ENCODE data around the gene SGCE.
"Not testable (repeated sequence)": the region's sequence is repeated elsewhere in the genome, so short reads cannot be mapped to it uniquely, and the experiment has no call there.

SGCE gene, protein sequence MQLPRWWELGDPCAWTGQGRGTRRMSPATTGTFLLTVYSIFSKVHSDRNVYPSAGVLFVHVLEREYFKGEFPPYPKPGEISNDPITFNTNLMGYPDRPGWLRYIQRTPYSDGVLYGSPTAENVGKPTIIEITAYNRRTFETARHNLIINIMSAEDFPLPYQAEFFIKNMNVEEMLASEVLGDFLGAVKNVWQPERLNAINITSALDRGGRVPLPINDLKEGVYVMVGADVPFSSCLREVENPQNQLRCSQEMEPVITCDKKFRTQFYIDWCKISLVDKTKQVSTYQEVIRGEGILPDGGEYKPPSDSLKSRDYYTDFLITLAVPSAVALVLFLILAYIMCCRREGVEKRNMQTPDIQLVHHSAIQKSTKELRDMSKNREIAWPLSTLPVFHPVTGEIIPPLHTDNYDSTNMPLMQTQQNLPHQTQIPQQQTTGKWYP

DNA sequence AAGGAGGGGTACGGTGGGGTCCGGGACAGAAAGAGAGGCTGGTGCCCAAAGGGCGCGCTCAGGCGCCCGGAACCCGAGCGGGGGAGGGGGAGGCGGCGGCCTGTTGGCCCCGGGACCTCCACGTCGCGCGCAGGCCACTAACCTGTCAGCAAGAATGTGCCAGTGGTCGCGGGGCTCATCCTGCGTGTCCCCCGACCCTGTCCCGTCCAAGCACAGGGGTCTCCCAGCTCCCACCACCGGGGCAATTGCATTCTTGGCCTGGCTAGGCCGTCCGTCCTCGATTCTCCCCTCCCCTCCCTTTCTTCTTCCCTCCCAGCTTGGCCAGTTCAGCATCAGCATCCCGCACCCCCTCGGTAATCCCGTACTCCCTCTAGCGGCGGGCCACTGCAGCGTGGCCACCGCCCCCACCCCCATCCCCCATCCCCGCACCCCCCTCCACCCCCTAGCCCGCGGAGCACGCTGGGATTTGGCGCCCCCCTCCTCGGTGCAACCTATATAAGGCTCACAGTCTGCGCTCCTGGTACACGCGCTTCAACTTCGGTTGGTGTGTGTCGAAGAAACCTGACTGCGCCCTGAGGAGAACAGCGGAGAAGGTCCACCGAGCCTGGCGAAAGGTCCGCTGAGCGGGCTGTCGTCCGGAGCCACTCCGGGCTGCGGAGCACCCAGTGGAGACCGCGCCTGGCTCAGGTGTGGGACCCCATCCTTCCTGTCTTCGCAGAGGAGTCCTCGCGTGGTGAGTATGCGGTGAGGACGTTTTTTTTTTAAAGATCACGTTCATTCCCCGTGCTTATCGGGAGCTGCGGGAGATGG lies at the start of gene SGCE:
TSS of gene SGCE (minus strand) at position 286 of the 810 bp plus-strand sequence. CDS start at position 251, 35 bp downstream.
- FAIRE-seq (no peak), DNase-seq (ENCODE audit: low spot score) (peak; percentile 67)

DNA sequence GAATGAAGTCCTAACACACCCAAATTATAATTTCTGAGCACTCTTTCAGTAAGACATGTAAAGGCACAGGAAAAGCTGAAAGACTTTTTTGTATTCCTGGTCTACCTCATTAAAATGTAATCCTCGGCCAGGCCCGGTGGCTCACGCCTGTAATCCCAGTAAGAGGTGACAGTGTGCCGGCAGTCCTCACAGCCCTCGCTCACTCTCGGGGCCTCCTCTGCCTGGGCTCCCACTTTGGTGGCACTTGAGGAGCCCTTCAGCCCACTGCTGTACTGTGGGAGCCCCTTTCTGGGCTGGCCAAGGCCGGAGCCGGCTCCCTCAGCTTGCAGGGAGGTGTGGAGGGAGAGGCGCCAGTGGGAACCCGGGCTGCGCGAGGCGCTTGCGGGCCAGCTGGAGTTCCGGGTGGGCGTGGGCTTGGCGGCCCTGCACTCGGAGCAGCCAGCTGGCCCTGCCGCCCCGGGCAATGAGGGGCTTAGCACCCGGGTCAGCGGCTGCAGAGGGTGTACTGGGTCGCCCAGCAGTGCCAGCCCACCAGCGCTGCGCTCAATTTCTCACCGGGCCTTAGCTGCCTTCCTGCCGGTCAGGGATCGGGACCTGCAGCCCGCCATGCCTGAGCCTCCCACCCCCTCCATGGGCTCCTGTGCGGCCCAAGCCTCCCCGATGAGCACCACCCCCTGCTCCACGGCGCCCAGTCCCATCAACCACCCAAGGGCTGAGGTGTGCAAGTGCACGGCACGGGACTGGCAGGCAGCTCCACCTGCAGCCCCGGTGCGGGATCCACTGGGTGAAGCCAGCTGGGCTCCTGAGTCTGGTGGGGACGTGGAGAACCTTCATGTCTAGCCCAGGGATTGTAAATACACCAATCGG lies 49.5 kb upstream of the SGCE start:
- DNase-seq (ENCODE audit: low spot score); FAIRE-seq: not testable (repeated sequence)

DNA sequence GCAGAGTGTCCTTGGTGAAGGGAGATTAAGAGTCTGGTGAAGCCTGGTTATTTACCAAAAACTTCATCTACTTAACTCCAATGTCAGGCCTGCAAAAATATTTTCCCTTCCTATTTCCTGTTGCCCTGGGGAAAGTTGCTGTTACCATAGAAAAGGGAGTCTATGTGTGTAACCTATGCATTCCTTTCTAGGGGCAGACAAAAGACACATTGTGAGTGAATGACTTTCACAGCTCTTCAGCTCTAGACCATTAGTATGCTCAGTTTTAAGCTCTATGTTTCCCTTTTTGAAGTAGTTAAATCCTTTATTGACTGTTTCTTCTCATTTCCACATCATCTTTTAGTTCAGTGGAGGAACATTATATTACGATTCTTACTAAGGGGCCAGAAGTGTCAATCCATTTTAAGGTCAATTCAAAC lies 45.6 kb upstream of the SGCE start:
- DNase-seq (ENCODE audit: low spot score) (peak; percentile 43), FAIRE-seq (no peak)

DNA sequence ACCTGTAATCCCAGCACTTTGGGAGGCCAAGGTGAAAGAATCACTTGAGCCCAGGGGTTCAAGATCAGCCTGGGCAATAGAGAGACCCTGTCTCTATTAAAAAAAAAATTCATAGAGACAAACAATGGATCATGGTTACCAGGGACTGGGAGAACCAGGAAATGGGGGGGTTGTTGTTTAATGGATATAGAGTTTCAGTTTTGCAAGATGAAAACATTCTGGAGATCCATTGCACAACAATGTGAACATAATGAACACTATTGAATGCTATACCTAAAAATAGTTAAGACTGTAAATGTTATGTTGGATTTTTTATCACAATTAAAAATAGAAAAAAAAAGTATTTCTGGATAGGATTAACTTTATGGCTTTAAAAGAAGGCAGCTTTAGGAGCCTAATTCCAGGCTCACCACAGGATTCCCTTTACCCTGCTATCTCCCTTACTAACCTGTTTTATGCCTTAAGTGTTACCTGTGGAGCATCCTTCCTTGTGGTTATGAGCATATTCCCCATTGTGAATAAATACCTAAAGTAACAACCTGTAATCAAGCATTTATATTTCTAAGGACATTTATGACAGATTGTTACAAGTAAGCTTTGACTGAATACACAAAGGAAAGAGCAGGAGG lies 45.1 kb upstream of the SGCE start:
- FAIRE-seq (no peak), DNase-seq (ENCODE audit: low spot score) (no peak)

DNA sequence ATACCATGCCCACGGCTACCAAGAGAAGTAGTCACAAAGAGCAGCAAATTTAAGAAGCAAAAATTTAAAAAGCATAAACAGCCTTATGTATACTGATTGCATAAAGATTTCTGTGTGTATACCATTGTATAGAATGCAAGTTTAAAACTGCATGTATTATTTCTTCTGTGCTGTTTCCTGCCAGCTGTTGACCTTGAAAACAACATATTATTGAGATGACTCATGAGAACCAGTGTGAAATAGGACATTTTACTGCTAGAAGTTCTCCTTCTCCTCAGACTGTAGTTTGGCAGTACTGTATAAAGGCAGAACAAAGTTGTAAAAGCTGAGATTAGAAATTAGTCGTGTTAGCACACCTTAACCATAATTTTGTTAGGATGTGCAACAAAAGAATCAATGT lies 42.3 kb upstream of the SGCE start:
- DNase-seq (ENCODE audit: low spot score) (peak; percentile 78), FAIRE-seq (no peak)

DNA sequence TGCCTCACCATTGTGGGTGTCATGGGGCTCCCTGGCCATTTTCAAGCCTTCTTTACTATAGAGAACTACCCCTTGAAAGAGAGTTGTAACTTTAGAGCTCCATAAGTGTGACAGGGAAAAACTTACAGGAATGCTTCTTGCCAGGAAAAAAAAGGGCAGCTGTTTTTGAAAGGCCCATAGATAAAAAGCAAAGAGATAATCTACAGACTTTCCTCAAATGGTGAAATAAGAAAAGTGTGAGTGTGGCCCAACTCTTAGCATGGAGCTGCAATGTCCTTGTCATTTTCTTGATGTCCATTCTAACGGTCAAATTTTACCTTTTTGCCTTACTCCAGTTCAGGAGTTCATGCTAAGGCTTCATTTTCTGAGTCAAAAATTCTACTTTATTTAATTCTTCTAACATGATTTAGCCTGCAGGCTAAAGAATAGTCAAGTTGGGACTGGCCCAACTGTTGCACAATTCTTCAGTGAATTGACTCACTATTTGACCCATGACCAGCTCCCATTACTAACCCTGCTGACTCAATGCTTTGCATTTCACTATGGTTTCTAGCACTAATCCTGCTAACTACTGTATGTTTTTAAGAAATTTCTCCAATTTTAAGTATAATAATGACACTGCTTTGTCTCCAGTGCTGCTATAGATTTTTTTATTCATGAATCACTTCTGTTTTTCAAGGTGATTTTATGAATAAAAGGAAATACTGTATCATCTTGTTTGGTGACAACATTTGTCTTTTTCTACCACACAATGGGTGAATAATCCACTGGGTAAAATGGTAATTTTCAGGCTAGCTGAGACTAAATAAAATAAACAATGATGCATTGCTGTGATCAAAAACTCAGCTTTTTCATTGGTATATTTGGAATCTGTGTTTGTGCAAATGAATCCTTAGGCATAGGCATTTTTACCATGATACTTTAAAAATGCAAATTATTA lies 41.4 kb upstream of the SGCE start:
- DNase-seq (ENCODE audit: low spot score) (peak; percentile 94), FAIRE-seq (peak; percentile 98)

DNA sequence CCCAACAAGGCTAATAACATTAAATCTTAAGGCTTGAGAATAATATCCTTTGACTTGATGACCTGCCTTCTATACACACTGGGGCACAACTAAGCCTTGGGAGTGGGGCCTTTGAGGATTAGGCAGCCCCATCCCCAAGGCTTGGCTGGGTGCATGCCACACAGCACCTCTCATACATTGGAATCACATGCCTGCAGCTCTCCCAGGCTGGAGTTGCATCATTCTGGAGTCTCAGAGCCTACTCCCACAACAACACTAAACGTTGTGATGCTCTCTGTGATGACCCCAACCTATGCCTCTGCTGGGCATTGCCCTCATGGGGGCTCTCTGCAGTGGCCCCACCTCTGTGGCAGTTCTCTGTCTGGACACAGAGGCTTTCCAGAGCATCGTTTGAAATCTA lies 31.9 kb upstream of the SGCE start:
- FAIRE-seq (no peak), DNase-seq (ENCODE audit: low spot score) (no peak)

DNA sequence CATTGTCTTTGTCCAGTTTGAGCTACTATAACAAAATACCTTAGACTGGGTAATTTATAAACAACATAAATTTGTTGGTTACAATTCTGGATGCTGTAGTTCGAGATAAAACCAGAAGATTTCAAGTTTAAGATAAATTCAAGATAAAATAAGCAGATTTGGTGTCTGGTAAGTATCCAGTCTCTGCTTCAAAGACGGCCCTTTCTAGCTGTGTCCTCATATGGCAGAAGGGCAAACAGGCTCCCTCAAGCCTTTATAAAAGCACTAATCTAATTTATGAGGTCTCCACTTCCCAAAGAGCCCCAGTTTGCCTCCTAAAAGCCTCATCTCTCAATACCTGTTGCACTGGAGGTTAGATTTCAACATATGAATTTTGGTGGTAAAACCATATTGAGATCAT lies 31.1 kb upstream of the SGCE start:
- FAIRE-seq, result no peak
- DNase-seq (ENCODE audit: low spot score), result no peak

DNA sequence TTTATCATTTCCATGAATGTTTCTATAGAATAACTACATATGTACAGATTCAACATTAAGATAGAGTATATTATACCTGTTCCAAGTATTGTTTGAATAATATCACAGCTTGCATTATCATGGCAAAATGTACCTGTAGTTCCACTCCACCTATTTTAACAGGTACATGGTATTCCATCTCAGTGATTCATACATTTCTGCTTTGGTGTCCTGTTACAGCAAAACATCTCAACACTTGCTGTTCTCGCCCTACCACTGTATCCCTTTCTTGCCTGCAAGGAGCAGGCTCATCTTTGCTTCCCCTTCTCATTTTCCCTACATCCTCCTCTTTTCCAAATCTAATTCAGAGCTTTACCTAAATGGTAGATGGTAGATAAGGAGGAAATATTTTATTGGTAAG lies 27.1 kb upstream of the SGCE start:
- DNase-seq (ENCODE audit: low spot score), result no peak
- FAIRE-seq, result no peak

DNA sequence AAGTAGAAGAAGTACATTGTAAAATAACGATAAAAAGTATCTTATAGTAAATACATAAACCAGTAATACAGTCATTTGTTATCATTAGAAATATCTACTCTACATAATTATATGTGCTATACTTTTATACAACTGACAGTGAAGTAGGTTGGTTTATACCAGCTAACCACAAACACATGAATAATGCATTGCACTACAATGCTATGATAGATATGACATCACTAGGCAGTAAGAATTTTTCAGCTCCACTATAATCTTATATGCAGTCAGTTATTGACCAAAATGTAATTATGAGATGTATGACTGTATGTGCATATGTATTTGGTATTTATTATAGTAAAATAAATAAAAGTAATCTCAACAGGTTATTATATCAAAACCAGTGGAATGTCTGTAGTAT lies 23.4 kb upstream of the SGCE start:
- DNase-seq (ENCODE audit: low spot score) (no peak), FAIRE-seq (no peak)

DNA sequence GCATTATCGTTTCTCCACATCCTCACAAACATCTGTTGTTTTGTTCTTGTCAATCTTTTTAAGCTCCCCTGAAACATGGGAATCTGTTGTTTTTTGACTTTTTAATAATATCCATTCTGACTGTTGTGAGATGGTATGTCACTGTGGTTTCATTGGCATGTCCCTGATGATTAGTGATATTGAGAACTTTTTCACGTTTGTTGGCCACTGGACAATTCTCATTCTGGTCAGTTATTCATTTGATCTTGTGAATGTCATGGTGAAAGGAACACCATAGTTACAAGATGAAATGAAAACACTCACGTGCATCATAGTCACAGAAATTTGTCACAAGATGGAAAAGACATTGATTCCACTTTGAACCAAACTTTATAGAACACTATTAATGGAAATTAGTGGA lies 20.5 kb upstream of the SGCE start:
- DNase-seq (ENCODE audit: low spot score) (no peak), FAIRE-seq (no peak)

DNA sequence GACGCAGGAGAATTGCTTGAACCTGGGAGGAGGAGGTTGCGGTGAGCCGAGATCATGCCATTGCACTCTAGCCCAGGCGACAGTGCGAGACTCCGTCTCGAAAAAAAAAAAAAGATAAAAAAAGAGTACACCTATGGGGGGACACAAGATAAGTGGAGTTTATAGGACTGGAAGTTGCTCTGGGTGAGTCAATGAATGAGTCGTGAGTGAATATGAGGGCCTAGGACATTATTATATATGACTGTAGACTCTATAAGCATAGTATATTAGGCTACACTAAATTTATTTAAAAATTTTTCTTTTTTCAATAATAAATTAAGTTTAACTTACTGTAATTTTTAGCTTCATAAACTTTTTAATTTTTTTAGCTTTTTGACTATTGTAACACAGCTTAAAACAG lies 19.4 kb upstream of the SGCE start:
- peak; percentile 75 for FAIRE-seq

DNA sequence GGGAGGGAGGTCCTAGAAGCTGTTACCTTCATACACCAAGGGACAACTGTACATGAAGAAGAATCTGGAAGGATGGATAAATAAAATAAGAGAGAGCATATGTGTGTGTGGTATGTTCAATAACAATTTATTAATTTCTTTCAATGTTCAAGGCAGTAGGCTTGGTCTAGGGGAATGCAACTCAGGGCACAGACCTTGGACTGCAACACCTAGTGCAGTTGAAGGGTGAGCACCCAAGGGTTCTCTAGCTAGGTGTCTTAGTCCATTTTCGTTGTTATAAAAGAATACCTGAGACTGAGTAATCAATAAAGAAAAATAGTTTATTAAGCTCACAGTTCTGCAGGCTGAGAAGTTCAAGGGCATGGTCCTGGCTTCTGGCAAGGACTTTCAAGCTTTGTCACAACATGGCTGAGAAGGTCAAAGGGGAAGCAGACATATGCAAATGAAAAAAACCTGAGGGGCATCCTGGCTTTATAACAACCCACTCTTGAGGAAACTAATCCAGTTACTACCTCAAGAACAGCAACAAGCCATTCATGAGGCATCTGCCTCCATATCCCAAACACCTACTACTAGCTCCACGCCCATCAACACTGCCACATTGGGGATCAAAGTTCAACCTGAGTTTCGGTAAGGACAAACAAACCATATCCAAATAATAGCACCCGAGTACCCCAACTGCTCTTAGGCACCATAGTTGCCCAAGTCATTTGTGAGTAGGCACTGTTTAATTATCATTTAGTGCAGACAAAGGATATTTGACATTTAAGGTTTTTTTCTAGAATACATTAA lies 15.7 kb upstream of the SGCE start:
- FAIRE-seq, result no peak

More for the DNA sequence above, 19.4 kb upstream of the SGCE start:
- DNase-seq (ENCODE audit: low spot score), result no peak

DNA sequence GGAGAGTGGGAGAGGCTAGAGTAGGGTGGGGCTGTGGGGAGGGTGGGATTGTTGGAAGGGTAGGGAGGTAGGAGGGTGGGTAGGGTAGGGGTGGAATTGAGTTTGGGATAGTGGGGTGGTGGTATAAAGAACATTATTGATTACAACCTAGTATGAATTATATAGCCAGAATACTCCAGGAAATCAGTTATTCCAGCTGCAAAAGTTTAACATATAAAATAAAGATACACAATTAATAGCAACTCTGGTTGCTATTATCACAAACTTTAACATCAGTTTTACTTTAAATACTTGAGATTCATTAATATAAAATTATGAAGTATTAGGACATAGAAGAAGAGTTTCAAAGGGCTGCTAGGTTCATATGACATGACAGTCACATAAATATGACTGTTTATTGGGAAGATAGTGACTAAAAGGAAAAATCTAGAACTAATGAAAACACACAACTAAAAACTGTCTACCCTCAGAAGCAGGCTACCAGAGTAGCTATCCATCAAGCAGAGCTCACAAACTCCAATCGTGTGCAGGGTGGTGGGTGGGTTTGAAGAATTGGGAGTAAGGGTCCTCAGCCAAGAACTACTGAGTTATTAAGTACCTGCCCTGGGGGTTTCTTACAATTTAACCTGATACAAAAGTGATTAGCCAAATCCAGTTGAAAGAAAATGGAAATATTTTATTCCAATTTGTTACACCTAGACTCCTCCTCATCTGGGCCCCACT lies 14.0 kb upstream of the SGCE start:
- FAIRE-seq (no peak), DNase-seq (ENCODE audit: low spot score) (no peak)

More for the DNA sequence above, 15.7 kb upstream of the SGCE start:
- DNase-seq (ENCODE audit: low spot score), result no peak

DNA sequence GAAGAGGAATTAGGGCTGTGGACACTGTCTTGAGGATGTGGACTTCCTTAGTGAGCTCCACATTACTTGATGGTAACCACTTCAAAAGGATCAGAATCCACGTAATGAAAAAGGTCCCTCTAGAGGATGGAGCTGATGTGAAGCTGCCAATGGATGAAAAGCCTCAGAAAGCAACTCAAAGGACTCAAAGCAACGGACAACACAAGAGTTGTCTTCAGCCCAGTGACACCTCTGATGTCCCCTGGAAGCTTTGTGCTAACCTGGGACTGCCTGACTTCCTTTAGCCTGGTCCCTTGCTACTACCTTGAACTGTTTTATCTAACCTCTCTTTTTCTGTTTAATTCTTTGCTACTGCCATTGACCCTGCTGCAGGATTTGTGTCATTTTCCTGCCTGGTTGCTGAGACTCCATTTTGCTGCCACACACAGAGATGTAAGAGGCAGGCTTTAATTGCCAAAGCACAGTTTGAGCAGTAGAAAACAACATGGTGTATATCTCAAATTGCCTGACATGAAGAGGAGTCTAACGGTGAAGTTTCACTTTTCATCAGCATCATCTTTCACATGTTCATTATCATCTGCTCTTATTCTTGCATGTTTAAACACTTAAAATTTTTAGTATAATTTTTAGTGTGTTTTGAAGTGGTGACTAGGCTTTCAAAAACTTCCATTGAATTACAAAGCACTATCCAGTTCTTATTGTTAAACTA lies 11.1 kb upstream of the SGCE start:
- FAIRE-seq (no peak), DNase-seq (ENCODE audit: low spot score) (no peak)

DNA sequence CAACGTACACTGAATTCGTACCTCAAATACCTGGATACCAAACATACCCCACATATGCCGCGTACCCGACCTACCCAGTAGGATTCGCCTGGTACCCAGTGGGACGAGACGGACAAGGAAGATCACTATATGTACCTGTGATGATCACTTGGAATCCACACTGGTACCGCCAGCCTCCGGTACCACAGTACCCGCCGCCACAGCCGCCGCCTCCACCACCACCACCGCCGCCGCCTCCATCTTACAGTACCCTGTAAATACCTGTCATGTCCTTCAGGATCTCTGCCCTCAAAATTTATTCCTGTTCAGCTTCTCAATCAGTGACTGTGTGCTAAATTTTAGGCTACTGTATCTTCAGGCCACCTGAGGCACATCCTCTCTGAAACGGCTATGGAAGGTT lies 9.5 kb upstream of the SGCE start:
- DNase-seq (ENCODE audit: low spot score) (no peak), FAIRE-seq (no peak)

DNA sequence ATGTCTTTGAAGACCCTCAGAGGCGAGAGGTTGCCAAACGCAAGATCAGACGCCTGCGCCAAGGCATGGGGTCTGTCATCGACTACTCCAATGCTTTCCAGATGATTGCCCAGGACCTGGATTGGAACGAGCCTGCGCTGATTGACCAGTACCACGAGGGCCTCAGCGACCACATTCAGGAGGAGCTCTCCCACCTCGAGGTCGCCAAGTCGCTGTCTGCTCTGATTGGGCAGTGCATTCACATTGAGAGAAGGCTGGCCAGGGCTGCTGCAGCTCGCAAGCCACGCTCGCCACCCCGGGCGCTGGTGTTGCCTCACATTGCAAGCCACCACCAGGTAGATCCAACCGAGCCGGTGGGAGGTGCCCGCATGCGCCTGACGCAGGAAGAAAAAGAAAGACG lies 8.1 kb upstream of the SGCE start:
- DNase-seq (ENCODE audit: low spot score) (no peak), FAIRE-seq (no peak)

DNA sequence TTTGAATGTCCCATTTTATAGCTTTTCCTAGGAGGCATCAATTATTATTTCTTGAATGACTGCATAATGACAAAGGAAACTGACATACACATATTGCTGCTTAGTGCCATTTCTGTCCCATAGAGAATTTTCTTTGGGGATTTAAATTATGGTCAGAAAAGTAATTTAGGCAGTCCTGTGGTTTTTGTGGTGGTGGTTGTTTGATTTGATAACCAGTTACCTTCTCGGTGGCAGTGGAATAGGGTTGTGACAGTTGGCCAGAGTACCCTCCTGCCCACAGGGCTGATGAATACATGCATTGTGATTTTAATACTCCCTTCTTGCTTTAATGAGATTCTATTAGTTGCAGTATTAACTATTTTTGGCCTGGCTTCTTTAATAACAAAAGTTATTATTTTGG lies 6.6 kb upstream of the SGCE start:
- DNase-seq (ENCODE audit: low spot score) (no peak), FAIRE-seq (peak; percentile 58)
